Gastrocnemius medialis (tissue), 4 donors: ENCODE data around the gene HIPK2. TPM values are rescaled to one million over a fixed set of nuclear protein-coding genes. Genes with fewer than 3 reads are reported as not detected.

Source experiments
- ATAC-seq, 2 donors: fragments of 150-250 bp; one replicate each; pipeline ENCODE4 v1.9.1; 2016
- DNase-seq, 2 donors: peaks; one replicate each; pipeline ENCODE4 v3.0.0-alpha.2; 2019
- H3K27ac ChIP-seq, 4 donors: fragments of 200-600 bp; sonication (generic); 1 replicate in 1 of 4; 2 replicates in 3 of 4; pipeline ENCODE4 v1.5.1; 2016 to 2018; ENCODE audit warnings: mild to moderate bottlenecking in 2 of 4, moderate library complexity in 1 of 4
- H3K27me3 ChIP-seq, 3 donors: fragments of 200-600 bp; sonication (generic) in 2 of 3; 1 replicate in 1 of 3; 2 replicates in 2 of 3; pipeline versions ENCODE4 v1.5.1 to v1.6.0; 2016 to 2019; ENCODE audit warnings: mild to moderate bottlenecking in 1 of 3, moderate library complexity in 1 of 3
- H3K36me3 ChIP-seq, 2 donors: fragments of 200-600 bp; sonication (generic) in 1 of 2; one replicate each; pipeline ENCODE4 v1.5.1; 2017 to 2018
- H3K4me1 ChIP-seq, 2 donors: fragments of 200-600 bp; sonication (generic) in 1 of 2; one replicate each; pipeline ENCODE4 v1.5.1; 2016 to 2017; ENCODE audit warnings: mild to moderate bottlenecking in 2 of 2
- H3K4me3 ChIP-seq, 4 donors: fragments of 200-600 bp; sonication (generic) in 3 of 4; 1 replicate in 1 of 4; 2 replicates in 3 of 4; pipeline ENCODE4 v1.5.1; 2016 to 2019; ENCODE audit warnings: mild to moderate bottlenecking in 2 of 4
- H3K9me3 ChIP-seq, 3 donors: fragments of 200-600 bp; sonication (generic) in 2 of 3; 1 replicate in 1 of 3; 2 replicates in 2 of 3; pipeline ENCODE4 v1.5.1; 2016 to 2019
- POLR2A ChIP-seq, 2 donors: fragments of 450-650 bp; IDR thresholded peaks; one replicate each; pipeline ENCODE4 v1.6.1; 2017; ENCODE audit warnings: antibody characterized with exemption in 2 of 2, mild to moderate bottlenecking in 2 of 2, moderate library complexity in 2 of 2
- in situ Hi-C, 4 donors: fragments of 200-750 bp; cut with MboI; loops; one replicate each; pipeline versions ENCODE4 v1.15.0 to v1.8.0; 2017; ENCODE audit warnings: low sequenced_read_pairs in 4 of 4
- intact Hi-C: fragments of 100-400 bp; cut with DNase I; formaldehyde crosslinking; loops from one replicate; pipeline ENCODE4 v1.15.1; 2023; ENCODE audit warnings: low total_unique reads
- total RNA-seq, 4 donors: library from RNA; depleted of rRNA; stranded (reverse); fragments of >200 nt; gene quantifications; one replicate each; pipeline versions ENCODE4 v1.1.0 to v1.2.3, GENCODE V29; 2016
- TF ChIP-seq, protein P1 (sequence below), 5 experiments: fragments of 450-650 bp in 3 of 5; fragments of 200-600 bp in 2 of 5; sonication (generic) in 2 of 5; IDR thresholded peaks in 4 of 5; conservative IDR thresholded peaks in 1 of 5; 1 replicate in 4 of 5; 2 replicates in 1 of 5; pipeline ENCODE4 v1.5.1; 2016 to 2019; ENCODE audit warnings: antibody characterized with exemption in 5 of 5, mild to moderate bottlenecking in 3 of 5, moderate library complexity in 3 of 5

Gene HIPK2
- total RNA-seq, 4 donors from 2014 or later, result 30.5 to 77.4 (median 58.9) TPM

DNA sequence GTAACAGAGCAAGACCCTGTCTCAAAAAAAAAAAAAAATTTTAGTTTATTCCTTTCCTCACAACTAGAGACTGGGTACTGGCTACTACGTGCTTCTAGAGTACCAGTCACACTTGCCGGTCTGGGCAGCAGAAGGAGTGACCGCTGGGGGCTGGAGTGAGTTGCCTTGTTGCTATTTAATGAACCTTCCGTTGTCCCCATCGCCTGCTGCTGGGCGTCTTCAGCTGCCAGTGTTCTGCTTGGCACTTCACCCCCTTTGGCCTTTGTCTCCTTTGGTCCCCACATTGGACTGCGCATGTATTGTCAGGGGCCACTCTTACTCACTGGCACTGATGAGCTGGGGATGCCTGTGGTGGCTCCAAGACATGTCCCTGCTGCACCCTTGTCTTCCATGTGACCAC lies 143.7 kb downstream of the HIPK2 start:
- peaks cover 0 to 25% of the 10 kb centered on the region in 2 donors for H3K36me3 ChIP-seq
- H3K4me1 ChIP-seq, result no peaks in the 10 kb centered on the region
- no peaks in the 10 kb centered on the region for H3K27me3 ChIP-seq
- in situ Hi-C loops, result no loop called here
- H3K4me3 ChIP-seq, result no peak overlapping the region
- no peak for TF ChIP-seq POLR2A (IDR thresholded peaks at IDR 0.05)
- TF ChIP-seq, protein P1, sequence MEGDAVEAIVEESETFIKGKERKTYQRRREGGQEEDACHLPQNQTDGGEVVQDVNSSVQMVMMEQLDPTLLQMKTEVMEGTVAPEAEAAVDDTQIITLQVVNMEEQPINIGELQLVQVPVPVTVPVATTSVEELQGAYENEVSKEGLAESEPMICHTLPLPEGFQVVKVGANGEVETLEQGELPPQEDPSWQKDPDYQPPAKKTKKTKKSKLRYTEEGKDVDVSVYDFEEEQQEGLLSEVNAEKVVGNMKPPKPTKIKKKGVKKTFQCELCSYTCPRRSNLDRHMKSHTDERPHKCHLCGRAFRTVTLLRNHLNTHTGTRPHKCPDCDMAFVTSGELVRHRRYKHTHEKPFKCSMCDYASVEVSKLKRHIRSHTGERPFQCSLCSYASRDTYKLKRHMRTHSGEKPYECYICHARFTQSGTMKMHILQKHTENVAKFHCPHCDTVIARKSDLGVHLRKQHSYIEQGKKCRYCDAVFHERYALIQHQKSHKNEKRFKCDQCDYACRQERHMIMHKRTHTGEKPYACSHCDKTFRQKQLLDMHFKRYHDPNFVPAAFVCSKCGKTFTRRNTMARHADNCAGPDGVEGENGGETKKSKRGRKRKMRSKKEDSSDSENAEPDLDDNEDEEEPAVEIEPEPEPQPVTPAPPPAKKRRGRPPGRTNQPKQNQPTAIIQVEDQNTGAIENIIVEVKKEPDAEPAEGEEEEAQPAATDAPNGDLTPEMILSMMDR (IDR thresholded peaks at IDR 0.05 in 4 of 5, conservative IDR thresholded peaks at IDR 0.05 in 1 of 5), result no peak
- no peaks in the 10 kb centered on the region for H3K9me3 ChIP-seq
- H3K27ac ChIP-seq, result no peak overlapping the region
- no peak for ATAC-seq
- intact Hi-C loops, result no loop called here
- DNase-seq, result no peak

GRCh38 chr7:139631520-139632031 lies 146.2 kb downstream of the HIPK2 start:
- intact Hi-C loops (no loop called here), in situ Hi-C loops (no loop called here)
- TF ChIP-seq, protein P1 (IDR thresholded peaks at IDR 0.05 in 4 of 5, conservative IDR thresholded peaks at IDR 0.05 in 1 of 5), result no peak
- TF ChIP-seq POLR2A (IDR thresholded peaks at IDR 0.05), result no peak

DNA sequence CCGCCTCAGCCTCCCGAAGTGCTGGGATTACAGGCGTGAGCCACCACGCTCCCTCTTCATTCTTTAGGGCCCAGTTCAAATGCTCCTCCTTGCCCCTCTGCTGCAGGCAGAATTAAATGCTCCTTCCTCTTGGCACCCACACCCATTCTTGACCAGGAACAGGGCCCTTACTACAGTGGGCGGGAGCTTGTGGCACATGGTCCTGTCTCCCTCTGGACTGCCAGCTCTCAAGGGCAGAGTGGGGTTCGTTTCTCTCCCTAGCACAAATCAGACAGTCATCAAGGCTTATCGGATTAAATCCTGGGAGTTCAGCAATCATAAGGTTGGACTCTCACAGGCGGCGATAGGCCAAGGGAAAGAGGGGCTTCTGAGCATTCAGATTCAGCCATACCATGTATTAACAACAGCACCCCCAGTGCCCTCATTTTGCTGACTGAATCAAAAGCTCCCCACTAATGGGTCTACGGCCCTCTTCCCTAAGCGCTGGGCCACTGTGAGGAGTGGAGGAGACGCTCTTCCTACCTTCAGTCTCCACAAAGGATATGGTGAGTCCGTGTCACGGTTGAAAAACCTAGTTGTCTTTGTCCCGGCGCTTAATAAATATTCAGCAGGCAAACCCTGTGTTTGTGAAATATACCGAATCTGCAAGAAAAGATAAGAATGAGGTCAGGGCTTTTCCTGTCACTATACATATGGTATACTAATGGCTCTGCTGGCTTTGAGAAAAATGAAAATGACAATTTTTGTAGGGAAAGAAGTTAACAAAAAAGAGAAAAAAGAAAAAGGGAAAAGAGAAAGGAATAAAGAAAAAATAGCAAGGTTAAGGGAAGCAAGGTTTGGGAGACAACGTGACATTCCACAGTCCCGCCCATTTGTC lies 146.9 kb downstream of the HIPK2 start:
- TF ChIP-seq POLR2A (IDR thresholded peaks at IDR 0.05), result no peak
- TF ChIP-seq, protein P1 (IDR thresholded peaks at IDR 0.05 in 4 of 5, conservative IDR thresholded peaks at IDR 0.05 in 1 of 5), result no peak
- DNase-seq (no peak), ATAC-seq (no peak)
- in situ Hi-C loops (no loop called here), intact Hi-C loops (no loop called here)
- no peak overlapping the region for H3K27ac ChIP-seq
- H3K4me3 ChIP-seq, result no peak overlapping the region
- peaks cover 0 to 57% of the 10 kb centered on the region in 2 donors for H3K36me3 ChIP-seq
- H3K9me3 ChIP-seq, result no peaks in the 10 kb centered on the region
- H3K4me1 ChIP-seq, result no peaks in the 10 kb centered on the region
- H3K27me3 ChIP-seq, result no peaks in the 10 kb centered on the region

More at GRCh38 chr7:139631520-139632031, 146.2 kb downstream of the HIPK2 start:
- Histone ChIP-seq H3K36me3 (peaks cover 0 to 50% of the 10 kb centered on the region in 2 donors), H3K4me3 (no peak overlapping the region), H3K27me3 (no peaks in the 10 kb centered on the region), H3K9me3 (no peaks in the 10 kb centered on the region), H3K27ac (no peak overlapping the region), H3K4me1 (no peaks in the 10 kb centered on the region)
- ATAC-seq (no peak), DNase-seq (no peak)

- intact Hi-C loops (no loop called here), in situ Hi-C loops (loop anchor here in 2 of 4 donors (10.0 kb wide), 2 partner anchors 125 to 135 kb away; no protein-coding TSS in a partner anchor)
- Histone ChIP-seq H3K27ac (no peak overlapping the region), H3K9me3 (no peaks in the 10 kb centered on the region), H3K36me3 (peaks cover 0 to 69% of the 10 kb centered on the region in 2 donors), H3K27me3 (no peaks in the 10 kb centered on the region), H3K4me3 (no peak overlapping the region), H3K4me1 (no peaks in the 10 kb centered on the region)
- ATAC-seq (no peak), DNase-seq (no peak)
- TF ChIP-seq, protein P1 (IDR thresholded peaks at IDR 0.05 in 4 of 5, conservative IDR thresholded peaks at IDR 0.05 in 1 of 5), result no peak
- no peak for TF ChIP-seq POLR2A (IDR thresholded peaks at IDR 0.05)
Measured at GRCh38 chr7:139629392-139630082, 148.3 kb downstream of the HIPK2 start.
